Smooth muscle cell (in vitro differentiated cells): Measurements from ENCODE around the gene EPX. TPM values are rescaled to one million over a fixed set of nuclear protein-coding genes. Genes with fewer than 3 reads are reported as not detected.

Experiments used
- DNase-seq: peaks from one replicate; lab custom pipeline; 2025; ENCODE audit not compliant: unreplicated experiment; lab: John Stamatoyannopoulos, UW
- H2AFZ ChIP-seq: fragments of 200-600 bp; sonication (generic); 2 replicates; pipeline ENCODE4 v1.6.0; 2016; ENCODE audit warnings: antibody characterized with exemption, low read depth, mild to moderate bottlenecking
- H3F3A ChIP-seq: fragments of 200-600 bp; sonication (generic); 2 replicates; pipeline ENCODE4 v1.6.0; 2017; ENCODE audit warnings: antibody characterized with exemption, low read depth
- H3K27ac ChIP-seq: fragments of 200-600 bp; sonication (generic); 2 replicates; pipeline ENCODE4 v1.5.1; 2016; ENCODE audit warnings: low read depth, mild to moderate bottlenecking
- H3K27me3 ChIP-seq: fragments of 200-600 bp; sonication (generic); 2 replicates; pipeline ENCODE4 v1.6.1; 2016; ENCODE audit warnings: low read depth, mild to moderate bottlenecking
- H3K36me3 ChIP-seq: fragments of 200-600 bp; sonication (generic); 2 replicates; pipeline ENCODE4 v1.5.1; 2016; ENCODE audit warnings: low read depth
- H3K4me1 ChIP-seq: fragments of 200-600 bp; sonication (generic); 2 replicates; pipeline ENCODE4 v1.5.1; 2016; ENCODE audit warnings: low read depth
- H3K4me2 ChIP-seq: fragments of 200-600 bp; sonication (generic); 2 replicates; pipeline ENCODE4 v1.6.0; 2016; ENCODE audit warnings: mild to moderate bottlenecking
- H3K4me3 ChIP-seq: fragments of 200-600 bp; sonication (generic); 2 replicates; pipeline ENCODE4 v1.5.1; 2016; ENCODE audit warnings: mild to moderate bottlenecking
- H3K79me2 ChIP-seq: fragments of 200-600 bp; sonication (generic); 2 replicates; pipeline ENCODE4 v1.6.0; 2016; ENCODE audit warnings: low read depth, mild to moderate bottlenecking
- H3K9ac ChIP-seq: fragments of 200-600 bp; sonication (generic); 2 replicates; pipeline ENCODE4 v1.6.0; 2016; ENCODE audit warnings: low read depth
- H3K9me3 ChIP-seq: fragments of 200-600 bp; sonication (generic); replicated peaks from 2 replicates; pipeline ENCODE4 v1.5.1; 2016; ENCODE audit warnings: low read depth
- H4K20me1 ChIP-seq: fragments of 200-600 bp; sonication (generic); 2 replicates; pipeline ENCODE4 v1.6.0; 2016; ENCODE audit warnings: low read depth
- WGBS: methylation state at CpG from one replicate; pipeline ENCODE4 v1.1.7; 2016; ENCODE audit warnings: low lambda C conversion rate; 5-methylcytosine and 5-hydroxymethylcytosine counted together
- polyA plus RNA-seq: library from polyadenylated mRNA; unstranded; fragments of >200 nt; fragmentation: Nextera tagmentation; extraction: Ambion mirVana; gene quantifications from 2 replicates; pipeline ENCODE4 v1.2.1, GENCODE V29; 2016
- total RNA-seq: library from RNA; depleted of rRNA; stranded (reverse); fragments of >200 nt; gene quantifications from 2 replicates; pipeline ENCODE4 v1.2.3, GENCODE V29; 2014
- TF ChIP-seq, protein P1 (sequence below): fragments of 200-600 bp; sonication (generic); IDR thresholded peaks from 2 replicates; pipeline ENCODE4 v1.5.1; 2017; ENCODE audit warnings: borderline replicate concordance, mild to moderate bottlenecking, antibody characterized with exemption; ENCODE audit not compliant: insufficient read depth, poor library complexity, severe bottlenecking

EPX gene
- total and polyA plus RNA-seq, 2 experiments from 2014 or later, result not detected

DNA sequence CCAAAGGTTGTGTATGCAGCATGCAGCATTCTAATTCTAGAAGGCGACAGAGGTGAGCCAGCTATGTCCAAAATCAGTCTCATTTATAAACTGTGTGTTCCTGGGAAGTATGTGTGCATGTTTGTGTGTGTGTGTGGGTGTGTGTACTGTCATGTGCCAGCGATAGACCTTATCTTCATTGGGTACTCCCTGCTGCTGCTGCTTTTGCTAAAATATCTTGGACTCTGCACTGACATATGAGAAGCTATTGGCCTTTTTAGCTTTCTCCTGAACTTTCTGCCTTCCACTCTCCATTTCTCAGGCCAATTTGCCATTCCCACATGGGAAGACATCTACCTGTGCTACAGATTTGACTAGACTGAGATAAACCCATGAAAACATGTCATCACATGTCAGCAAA is 43.9 kb downstream of the EPX start:
- H3K9ac ChIP-seq, result no peak overlapping the region
- TF ChIP-seq, protein P1, sequence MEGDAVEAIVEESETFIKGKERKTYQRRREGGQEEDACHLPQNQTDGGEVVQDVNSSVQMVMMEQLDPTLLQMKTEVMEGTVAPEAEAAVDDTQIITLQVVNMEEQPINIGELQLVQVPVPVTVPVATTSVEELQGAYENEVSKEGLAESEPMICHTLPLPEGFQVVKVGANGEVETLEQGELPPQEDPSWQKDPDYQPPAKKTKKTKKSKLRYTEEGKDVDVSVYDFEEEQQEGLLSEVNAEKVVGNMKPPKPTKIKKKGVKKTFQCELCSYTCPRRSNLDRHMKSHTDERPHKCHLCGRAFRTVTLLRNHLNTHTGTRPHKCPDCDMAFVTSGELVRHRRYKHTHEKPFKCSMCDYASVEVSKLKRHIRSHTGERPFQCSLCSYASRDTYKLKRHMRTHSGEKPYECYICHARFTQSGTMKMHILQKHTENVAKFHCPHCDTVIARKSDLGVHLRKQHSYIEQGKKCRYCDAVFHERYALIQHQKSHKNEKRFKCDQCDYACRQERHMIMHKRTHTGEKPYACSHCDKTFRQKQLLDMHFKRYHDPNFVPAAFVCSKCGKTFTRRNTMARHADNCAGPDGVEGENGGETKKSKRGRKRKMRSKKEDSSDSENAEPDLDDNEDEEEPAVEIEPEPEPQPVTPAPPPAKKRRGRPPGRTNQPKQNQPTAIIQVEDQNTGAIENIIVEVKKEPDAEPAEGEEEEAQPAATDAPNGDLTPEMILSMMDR, result no peak
- DNase-seq, result no peak
- H3K4me2 ChIP-seq, result no peak overlapping the region
- no peaks in the 10 kb centered on the region for H3K79me2 ChIP-seq
- 65% methylated on average over 2 of the region's 2 CpGs for WGBS
- H3K27ac ChIP-seq, result no peak overlapping the region
- no peaks in the 10 kb centered on the region for H3F3A ChIP-seq
- no peak overlapping the region for H3K4me3 ChIP-seq
- peaks cover 21% of the 10 kb centered on the region for H3K27me3 ChIP-seq
- peaks cover 6% of the 10 kb centered on the region for H3K4me1 ChIP-seq
- H4K20me1 ChIP-seq, result no peaks in the 10 kb centered on the region
- H2AFZ ChIP-seq, result no peak overlapping the region
- H3K36me3 ChIP-seq, result no peaks in the 10 kb centered on the region
- no peaks in the 10 kb centered on the region for H3K9me3 ChIP-seq

DNA sequence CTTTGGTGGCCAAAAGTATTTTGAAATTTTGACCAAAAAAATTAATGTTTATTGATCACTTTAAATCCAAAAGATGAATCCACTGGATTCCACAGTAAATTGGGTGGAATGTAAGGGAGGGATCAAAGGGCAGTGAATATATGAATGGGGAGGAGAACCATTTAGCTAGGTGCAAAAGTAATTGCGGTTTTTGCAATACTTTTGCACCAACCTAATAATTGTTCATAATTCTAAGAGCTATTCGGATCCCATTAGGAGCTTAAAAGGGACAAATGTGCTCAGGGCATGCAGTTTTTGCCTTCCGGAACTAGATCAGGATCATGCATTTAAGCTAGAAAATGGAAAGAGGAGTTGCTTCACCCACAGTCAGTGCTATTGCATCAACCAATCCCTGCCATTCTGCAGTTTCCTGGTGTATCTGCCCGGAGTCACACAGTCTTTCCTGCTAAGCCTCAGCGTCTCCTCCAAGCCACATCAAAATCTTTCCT is 45.7 kb downstream of the EPX start, which contains the start of gene LPO:
LPO (plus strand) TSS at position 438 of the 488 bp plus-strand sequence. CDS start 4,396 bp downstream, outside the sequence.
- Histone ChIP-seq H3K27me3 (peaks cover 36% of the 10 kb centered on the region), H3K9ac (no peak within 1 kb of the TSS)
- WGBS, result 49% methylated on average over 5 of the region's 5 CpGs

DNA sequence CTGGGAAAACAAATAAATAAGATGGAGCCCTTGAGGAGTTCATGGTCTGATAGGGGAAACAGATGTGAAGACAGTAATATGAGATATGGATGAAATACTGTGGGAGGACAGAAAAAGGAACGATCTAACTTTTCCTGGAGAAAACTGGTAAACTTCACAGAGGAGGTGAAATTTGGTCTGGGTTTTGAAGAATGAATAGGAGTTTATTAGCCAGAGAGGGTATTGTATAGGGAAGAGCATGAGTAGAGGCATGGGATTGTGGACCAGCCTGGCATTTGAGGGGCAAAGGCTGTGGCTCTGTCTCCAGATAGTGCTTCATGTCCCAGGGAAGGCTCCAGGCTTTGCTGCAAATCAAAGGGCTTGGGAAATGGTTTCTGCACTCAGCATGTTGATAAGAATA is 47.5 kb downstream of the EPX start:
- no peak overlapping the region for H3K4me3 ChIP-seq
- no peaks in the 10 kb centered on the region for H3K79me2 ChIP-seq
- H3K36me3 ChIP-seq, result no peaks in the 10 kb centered on the region
- H2AFZ ChIP-seq, result no peak overlapping the region
- peaks cover 5% of the 10 kb centered on the region for H3K4me1 ChIP-seq
- WGBS, result 82% methylated on average over 1 of the region's 1 CpG
- no peaks in the 10 kb centered on the region for H4K20me1 ChIP-seq
- TF ChIP-seq, protein P1, result no peak
- no peak for DNase-seq
- peaks cover 39% of the 10 kb centered on the region for H3K27me3 ChIP-seq
- H3K9me3 ChIP-seq, result no peaks in the 10 kb centered on the region
- no peak overlapping the region for H3K9ac ChIP-seq
- H3F3A ChIP-seq, result no peaks in the 10 kb centered on the region
- H3K27ac ChIP-seq, result no peak overlapping the region
- no peak overlapping the region for H3K4me2 ChIP-seq

More for the DNA sequence above, 45.7 kb downstream of the EPX start, which contains the start of gene LPO:
- Histone ChIP-seq H3K36me3 (no peaks in the 10 kb centered on the region), H3K27ac (peak within 1 kb of the TSS; percentile 4), H4K20me1 (no peaks in the 10 kb centered on the region), H3K79me2 (no peaks in the 10 kb centered on the region), H3K9me3 (no peaks in the 10 kb centered on the region), H2AFZ (peak within 1 kb of the TSS; percentile 61), H3K4me3 (no peak within 1 kb of the TSS), H3K4me1 (peaks cover 8% of the 10 kb centered on the region), H3F3A (no peaks in the 10 kb centered on the region), H3K4me2 (peak within 1 kb of the TSS; percentile 64)
- DNase-seq, result no peak
- TF ChIP-seq, protein P1, result no peak

DNA sequence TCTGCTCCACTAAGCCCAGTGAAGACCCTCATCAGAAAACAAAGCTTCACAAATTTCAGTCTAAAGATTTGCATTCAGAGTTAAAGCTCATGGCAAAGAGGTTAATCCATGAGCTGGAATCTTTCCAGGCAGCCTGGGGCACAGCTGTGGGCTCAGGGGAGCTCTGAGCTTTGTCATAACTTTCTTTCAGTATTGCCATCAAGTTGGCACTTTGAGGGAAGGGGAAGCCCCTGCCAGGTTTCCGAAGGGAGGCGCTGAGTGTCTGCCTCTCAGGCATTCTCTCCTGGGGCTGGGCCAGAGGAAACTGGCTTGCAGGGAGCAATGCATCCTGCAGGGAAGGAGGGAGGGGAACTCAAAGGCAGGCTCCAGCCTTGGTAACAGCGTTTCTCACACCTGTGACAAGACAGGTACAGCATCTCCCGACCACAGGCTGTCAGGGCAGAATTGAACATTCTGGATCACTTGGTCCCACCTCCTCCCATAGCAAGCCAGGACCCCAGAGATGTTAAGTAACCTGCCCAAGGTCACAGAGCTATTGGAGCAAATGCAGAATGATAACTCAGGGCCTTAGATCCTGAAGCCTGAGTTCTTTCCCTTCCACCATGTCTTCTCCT is 49.8 kb downstream of the EPX start:
- Histone ChIP-seq H3K36me3 (no peaks in the 10 kb centered on the region), H3F3A (no peaks in the 10 kb centered on the region), H2AFZ (no peak overlapping the region), H3K4me3 (no peak overlapping the region), H3K27me3 (peaks cover 32% of the 10 kb centered on the region), H4K20me1 (no peaks in the 10 kb centered on the region), H3K4me1 (peaks cover 5% of the 10 kb centered on the region), H3K79me2 (no peaks in the 10 kb centered on the region), H3K9me3 (no peaks in the 10 kb centered on the region), H3K4me2 (no peak overlapping the region), H3K27ac (no peak overlapping the region), H3K9ac (no peak overlapping the region)
- TF ChIP-seq, protein P1, result no peak
- WGBS, result 33% methylated on average over 4 of the region's 4 CpGs
- DNase-seq, result no peak
